ENCODE data around the gene BST1.

The BST1 gene

DNA sequence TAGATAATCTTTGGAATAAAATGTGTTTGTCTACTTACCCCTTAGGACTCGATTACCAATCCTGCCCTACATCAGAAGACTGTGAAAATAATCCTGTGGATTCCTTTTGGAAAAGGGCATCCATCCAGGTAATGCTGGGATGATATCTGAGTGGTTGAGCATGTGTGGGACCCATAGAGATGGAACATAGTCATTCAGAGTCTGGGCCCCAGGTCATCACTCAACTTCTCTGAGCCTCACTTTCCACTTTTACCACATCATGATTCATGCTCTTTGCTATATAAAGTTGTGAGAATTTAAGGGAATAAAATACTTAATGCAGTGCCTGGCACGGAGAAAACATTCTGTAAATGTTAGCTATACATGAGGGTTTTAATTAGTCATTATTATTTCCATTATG, 8.9 kb downstream of the BST1 start:
- Histone ChIP-seq H3K36me3 (ENCODE audit: low read depth) (no peaks in the 10 kb centered on the region), H3K9me3 (ENCODE audit: severe bottlenecking) (no peaks in the 10 kb centered on the region), H3K4me3 (ENCODE audit: severe bottlenecking) (no peak overlapping the region), H3K4me1 (ENCODE audit: insufficient read depth, poor library complexity, severe bottlenecking) (peaks cover 1% of the 10 kb centered on the region), H3K27ac (ENCODE audit: poor library complexity, severe bottlenecking) (no peak overlapping the region), H3K27me3 (ENCODE audit: insufficient read depth, poor library complexity, severe bottlenecking) (no peaks in the 10 kb centered on the region)
- TF ChIP-seq, protein P1, sequence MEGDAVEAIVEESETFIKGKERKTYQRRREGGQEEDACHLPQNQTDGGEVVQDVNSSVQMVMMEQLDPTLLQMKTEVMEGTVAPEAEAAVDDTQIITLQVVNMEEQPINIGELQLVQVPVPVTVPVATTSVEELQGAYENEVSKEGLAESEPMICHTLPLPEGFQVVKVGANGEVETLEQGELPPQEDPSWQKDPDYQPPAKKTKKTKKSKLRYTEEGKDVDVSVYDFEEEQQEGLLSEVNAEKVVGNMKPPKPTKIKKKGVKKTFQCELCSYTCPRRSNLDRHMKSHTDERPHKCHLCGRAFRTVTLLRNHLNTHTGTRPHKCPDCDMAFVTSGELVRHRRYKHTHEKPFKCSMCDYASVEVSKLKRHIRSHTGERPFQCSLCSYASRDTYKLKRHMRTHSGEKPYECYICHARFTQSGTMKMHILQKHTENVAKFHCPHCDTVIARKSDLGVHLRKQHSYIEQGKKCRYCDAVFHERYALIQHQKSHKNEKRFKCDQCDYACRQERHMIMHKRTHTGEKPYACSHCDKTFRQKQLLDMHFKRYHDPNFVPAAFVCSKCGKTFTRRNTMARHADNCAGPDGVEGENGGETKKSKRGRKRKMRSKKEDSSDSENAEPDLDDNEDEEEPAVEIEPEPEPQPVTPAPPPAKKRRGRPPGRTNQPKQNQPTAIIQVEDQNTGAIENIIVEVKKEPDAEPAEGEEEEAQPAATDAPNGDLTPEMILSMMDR (IDR thresholded peaks at IDR 0.05; ENCODE audit: poor library complexity, severe bottlenecking), result no peak
- DNase-seq (ENCODE audit: low spot score) (no peak), ATAC-seq (ENCODE audit: low read depth) (no peak)

DNA sequence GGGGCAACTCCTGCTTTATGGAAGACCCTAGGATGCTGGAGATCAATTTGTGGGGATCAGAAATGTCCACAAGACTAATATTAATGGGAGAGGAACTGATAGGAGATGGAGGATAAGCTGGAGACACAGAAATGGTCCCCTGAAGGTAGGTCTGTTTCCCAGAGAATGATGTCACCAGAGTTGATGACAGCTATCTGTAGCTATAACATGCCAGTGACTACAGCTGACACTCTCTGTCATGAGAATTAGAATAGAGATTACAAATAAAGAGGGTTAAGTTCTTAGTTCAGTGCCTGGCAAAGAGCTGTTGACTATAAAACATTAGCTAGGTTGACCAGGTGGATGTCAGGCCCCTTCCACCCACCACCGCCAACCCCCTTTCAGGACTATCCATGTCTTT, 9.3 kb downstream of the BST1 start:
- no peaks in the 10 kb centered on the region for H3K9me3 ChIP-seq (ENCODE audit: severe bottlenecking)
- no peaks in the 10 kb centered on the region for H3K27me3 ChIP-seq (ENCODE audit: insufficient read depth, poor library complexity, severe bottlenecking)
- no peaks in the 10 kb centered on the region for H3K36me3 ChIP-seq (ENCODE audit: low read depth)
- H3K4me3 ChIP-seq (ENCODE audit: severe bottlenecking), result no peak overlapping the region
- H3K4me1 ChIP-seq (ENCODE audit: insufficient read depth, poor library complexity, severe bottlenecking), result peaks cover 3% of the 10 kb centered on the region
- TF ChIP-seq, protein P1 (IDR thresholded peaks at IDR 0.05; ENCODE audit: poor library complexity, severe bottlenecking), result no peak
- no peak overlapping the region for H3K27ac ChIP-seq (ENCODE audit: poor library complexity, severe bottlenecking)
- no peak for DNase-seq (ENCODE audit: low spot score)
- no peak for ATAC-seq (ENCODE audit: low read depth)

DNA sequence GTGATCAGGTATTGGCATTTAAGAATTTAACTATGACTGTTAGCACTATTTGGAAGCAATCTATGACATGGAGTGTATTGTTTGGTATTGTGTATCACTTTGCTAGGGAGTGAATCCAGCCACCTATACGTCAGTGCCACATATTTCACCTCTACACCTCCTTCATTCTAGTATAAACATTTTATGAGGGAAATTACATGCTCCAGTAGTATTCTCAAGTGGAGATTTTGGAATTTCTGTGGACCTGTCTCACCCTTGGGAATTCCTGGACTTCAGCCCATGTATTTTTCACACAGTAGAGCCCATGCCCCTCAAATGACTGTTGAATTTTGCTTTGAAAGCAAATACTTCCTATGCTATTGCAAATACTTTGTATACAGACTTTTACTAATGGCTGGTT, 11.3 kb downstream of the BST1 start:
- DNase-seq (ENCODE audit: low spot score) (no peak), ATAC-seq (ENCODE audit: low read depth) (no peak)
- Histone ChIP-seq H3K27me3 (ENCODE audit: insufficient read depth, poor library complexity, severe bottlenecking) (no peaks in the 10 kb centered on the region), H3K9me3 (ENCODE audit: severe bottlenecking) (no peaks in the 10 kb centered on the region), H3K36me3 (ENCODE audit: low read depth) (no peaks in the 10 kb centered on the region), H3K27ac (ENCODE audit: poor library complexity, severe bottlenecking) (no peak overlapping the region), H3K4me1 (ENCODE audit: insufficient read depth, poor library complexity, severe bottlenecking) (peaks cover 3% of the 10 kb centered on the region), H3K4me3 (ENCODE audit: severe bottlenecking) (no peak overlapping the region)
- TF ChIP-seq, protein P1 (IDR thresholded peaks at IDR 0.05; ENCODE audit: poor library complexity, severe bottlenecking), result no peak

DNA sequence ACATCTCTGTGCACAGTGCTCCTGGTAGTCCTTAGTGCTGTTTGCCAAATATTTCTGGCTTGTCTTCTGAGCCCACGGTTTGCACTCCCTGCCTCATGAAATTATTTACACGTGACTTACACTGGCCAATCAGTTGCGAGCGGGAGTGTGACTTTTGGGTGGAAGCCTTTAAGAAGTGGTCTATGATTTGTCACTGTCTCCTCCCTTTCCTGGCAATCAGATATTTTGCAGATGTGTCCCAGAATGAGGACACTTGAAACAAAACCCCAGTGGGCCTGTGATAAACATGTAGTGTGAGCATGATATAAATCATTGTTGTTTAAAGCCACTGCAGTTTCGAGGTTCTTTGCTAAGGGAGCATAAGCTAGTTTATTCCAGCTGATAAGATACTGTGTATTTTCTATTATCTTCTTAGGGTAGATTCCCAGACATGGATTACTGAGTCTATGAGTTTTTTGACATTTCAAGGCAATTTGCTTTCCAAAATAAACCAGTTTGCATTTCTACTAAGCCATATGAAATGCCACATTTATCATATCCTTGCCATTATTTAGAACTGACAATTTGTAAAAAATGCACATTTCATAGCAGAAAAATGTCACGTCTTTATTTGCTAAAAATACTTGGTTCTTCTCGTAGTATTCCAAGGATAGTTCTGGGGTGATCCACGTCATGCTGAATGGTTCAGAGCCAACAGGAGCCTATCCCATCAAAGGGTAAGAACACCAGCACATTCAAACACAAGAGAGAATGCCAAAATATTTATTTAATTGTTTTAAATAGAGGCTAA, 12.0 kb downstream of the BST1 start:
- no peak for ATAC-seq (ENCODE audit: low read depth)

More for the DNA sequence above, 12.0 kb downstream of the BST1 start:
- no peak for DNase-seq (ENCODE audit: low spot score)
- Histone ChIP-seq H3K4me1 (ENCODE audit: insufficient read depth, poor library complexity, severe bottlenecking) (peaks cover 3% of the 10 kb centered on the region), H3K4me3 (ENCODE audit: severe bottlenecking) (no peak overlapping the region), H3K27ac (ENCODE audit: poor library complexity, severe bottlenecking) (no peak overlapping the region), H3K27me3 (ENCODE audit: insufficient read depth, poor library complexity, severe bottlenecking) (no peaks in the 10 kb centered on the region), H3K9me3 (ENCODE audit: severe bottlenecking) (no peaks in the 10 kb centered on the region), H3K36me3 (ENCODE audit: low read depth) (no peaks in the 10 kb centered on the region)
- TF ChIP-seq, protein P1 (IDR thresholded peaks at IDR 0.05; ENCODE audit: poor library complexity, severe bottlenecking), result no peak

Measured in RWPE2 (cell line).